ENCODE data around the gene SHQ1.

Gene SHQ1

GRCh38 chr3:72821161-72821781 lies 27.0 kb downstream of the SHQ1 start:
- ATAC-seq = peak; percentile 10; the same call in 1 of the 3 replicates
- TF ChIP-seq ARNTL (CRISPR knock-in tag; IDR thresholded peaks at IDR 0.05; ENCODE audit: borderline replicate concordance, low read depth) (no peak), ZFP3 (CRISPR knock-in tag; IDR thresholded peaks at IDR 0.05) (no peak), TCF4 (CRISPR knock-in tag; IDR thresholded peaks at IDR 0.05; ENCODE audit: borderline replicate concordance) (no peak), ZC3H10 (CRISPR knock-in tag; IDR thresholded peaks at IDR 0.05) (no peak), TSHZ2 (CRISPR knock-in tag; IDR thresholded peaks at IDR 0.05) (no peak)
- TF ChIP-seq, protein P1, sequence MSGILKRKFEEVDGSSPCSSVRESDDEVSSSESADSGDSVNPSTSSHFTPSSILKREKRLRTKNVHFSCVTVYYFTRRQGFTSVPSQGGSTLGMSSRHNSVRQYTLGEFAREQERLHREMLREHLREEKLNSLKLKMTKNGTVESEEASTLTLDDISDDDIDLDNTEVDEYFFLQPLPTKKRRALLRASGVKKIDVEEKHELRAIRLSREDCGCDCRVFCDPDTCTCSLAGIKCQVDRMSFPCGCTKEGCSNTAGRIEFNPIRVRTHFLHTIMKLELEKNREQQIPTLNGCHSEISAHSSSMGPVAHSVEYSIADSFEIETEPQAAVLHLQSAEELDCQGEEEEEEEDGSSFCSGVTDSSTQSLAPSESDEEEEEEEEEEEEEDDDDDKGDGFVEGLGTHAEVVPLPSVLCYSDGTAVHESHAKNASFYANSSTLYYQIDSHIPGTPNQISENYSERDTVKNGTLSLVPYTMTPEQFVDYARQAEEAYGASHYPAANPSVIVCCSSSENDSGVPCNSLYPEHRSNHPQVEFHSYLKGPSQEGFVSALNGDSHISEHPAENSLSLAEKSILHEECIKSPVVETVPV (CRISPR knock-in tag; IDR thresholded peaks at IDR 0.05) = no peak
- TF ChIP-seq, protein P2, sequence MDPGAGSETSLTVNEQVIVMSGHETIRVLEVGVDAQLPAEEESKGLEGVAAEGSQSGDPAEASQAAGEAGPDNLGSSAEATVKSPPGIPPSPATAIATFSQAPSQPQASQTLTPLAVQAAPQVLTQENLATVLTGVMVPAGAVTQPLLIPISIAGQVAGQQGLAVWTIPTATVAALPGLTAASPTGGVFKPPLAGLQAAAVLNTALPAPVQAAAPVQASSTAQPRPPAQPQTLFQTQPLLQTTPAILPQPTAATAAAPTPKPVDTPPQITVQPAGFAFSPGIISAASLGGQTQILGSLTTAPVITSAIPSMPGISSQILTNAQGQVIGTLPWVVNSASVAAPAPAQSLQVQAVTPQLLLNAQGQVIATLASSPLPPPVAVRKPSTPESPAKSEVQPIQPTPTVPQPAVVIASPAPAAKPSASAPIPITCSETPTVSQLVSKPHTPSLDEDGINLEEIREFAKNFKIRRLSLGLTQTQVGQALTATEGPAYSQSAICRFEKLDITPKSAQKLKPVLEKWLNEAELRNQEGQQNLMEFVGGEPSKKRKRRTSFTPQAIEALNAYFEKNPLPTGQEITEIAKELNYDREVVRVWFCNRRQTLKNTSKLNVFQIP (CRISPR knock-in tag; IDR thresholded peaks at IDR 0.05; ENCODE audit: borderline replicate concordance, low read depth) = no peak

DNA sequence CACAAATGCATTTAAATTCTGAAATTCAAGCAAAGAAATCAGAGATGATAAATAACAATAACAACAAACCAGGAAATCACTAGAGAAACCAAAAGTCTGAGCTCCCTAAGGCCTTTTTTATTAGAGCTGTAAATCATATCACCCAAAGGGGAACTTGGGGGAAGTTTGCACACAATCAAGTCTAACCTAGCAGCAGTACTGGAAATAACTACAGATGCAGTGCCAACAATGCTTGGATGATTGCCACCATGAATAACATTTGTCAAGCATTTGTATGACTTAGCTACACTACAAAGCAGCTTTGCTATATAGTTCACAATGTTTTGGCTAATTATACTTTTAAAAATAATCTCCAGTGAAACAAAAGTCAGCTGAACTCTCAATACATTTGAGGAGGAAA lies 27.8 kb downstream of the SHQ1 start:
- TF ChIP-seq TCF4 (CRISPR knock-in tag; IDR thresholded peaks at IDR 0.05; ENCODE audit: borderline replicate concordance) = no peak
- TF ChIP-seq ZNF565 (CRISPR knock-in tag; conservative IDR thresholded peaks at IDR 0.05; ENCODE audit: low read depth) = no peak
- TF ChIP-seq ISL1 (CRISPR knock-in tag; IDR thresholded peaks at IDR 0.05) = no peak
- TF ChIP-seq ARNTL (CRISPR knock-in tag; IDR thresholded peaks at IDR 0.05; ENCODE audit: borderline replicate concordance, low read depth) = no peak
- TF ChIP-seq, protein P3, sequence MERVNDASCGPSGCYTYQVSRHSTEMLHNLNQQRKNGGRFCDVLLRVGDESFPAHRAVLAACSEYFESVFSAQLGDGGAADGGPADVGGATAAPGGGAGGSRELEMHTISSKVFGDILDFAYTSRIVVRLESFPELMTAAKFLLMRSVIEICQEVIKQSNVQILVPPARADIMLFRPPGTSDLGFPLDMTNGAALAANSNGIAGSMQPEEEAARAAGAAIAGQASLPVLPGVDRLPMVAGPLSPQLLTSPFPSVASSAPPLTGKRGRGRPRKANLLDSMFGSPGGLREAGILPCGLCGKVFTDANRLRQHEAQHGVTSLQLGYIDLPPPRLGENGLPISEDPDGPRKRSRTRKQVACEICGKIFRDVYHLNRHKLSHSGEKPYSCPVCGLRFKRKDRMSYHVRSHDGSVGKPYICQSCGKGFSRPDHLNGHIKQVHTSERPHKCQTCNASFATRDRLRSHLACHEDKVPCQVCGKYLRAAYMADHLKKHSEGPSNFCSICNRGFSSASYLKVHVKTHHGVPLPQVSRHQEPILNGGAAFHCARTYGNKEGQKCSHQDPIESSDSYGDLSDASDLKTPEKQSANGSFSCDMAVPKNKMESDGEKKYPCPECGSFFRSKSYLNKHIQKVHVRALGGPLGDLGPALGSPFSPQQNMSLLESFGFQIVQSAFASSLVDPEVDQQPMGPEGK (CRISPR knock-in tag; IDR thresholded peaks at IDR 0.05; ENCODE audit: borderline replicate concordance) = no peak
- no peak for TF ChIP-seq CSDC2 (CRISPR knock-in tag; IDR thresholded peaks at IDR 0.05)
- no peak for TF ChIP-seq GLIS3 (CRISPR knock-in tag; IDR thresholded peaks at IDR 0.05)
- TF ChIP-seq, protein P1 (CRISPR knock-in tag; IDR thresholded peaks at IDR 0.05) = no peak
- TF ChIP-seq ZC3H10 (CRISPR knock-in tag; IDR thresholded peaks at IDR 0.05) = no peak
- TF ChIP-seq ESRRG (CRISPR knock-in tag; IDR thresholded peaks at IDR 0.05) = no peak
- TF ChIP-seq SNAI2 (CRISPR knock-in tag; IDR thresholded peaks at IDR 0.05) = no peak
- TF ChIP-seq RARB (CRISPR knock-in tag; IDR thresholded peaks at IDR 0.05) = no peak
- TF ChIP-seq BACH2 (CRISPR knock-in tag; IDR thresholded peaks at IDR 0.05; ENCODE audit: borderline replicate concordance) = no peak
- TF ChIP-seq ZFP30 (CRISPR knock-in tag; IDR thresholded peaks at IDR 0.05) = no peak
- TF ChIP-seq, protein P2 (CRISPR knock-in tag; IDR thresholded peaks at IDR 0.05; ENCODE audit: borderline replicate concordance, low read depth) = no peak
- TF ChIP-seq ZNF8 (CRISPR knock-in tag; IDR thresholded peaks at IDR 0.05) = no peak
- TF ChIP-seq ZFP3 (CRISPR knock-in tag; IDR thresholded peaks at IDR 0.05) = no peak
- TF ChIP-seq ZNF70 (CRISPR knock-in tag; IDR thresholded peaks at IDR 0.05) = no peak
- no peak for TF ChIP-seq TOX (CRISPR knock-in tag; IDR thresholded peaks at IDR 0.05; ENCODE audit: borderline replicate concordance)
- ATAC-seq = peak; percentile 63

Data from SK-N-SH treated with all-trans-retinoic acid at 6 μM for 48 hours (cell line).